ENCODE results near the gene TMEM117.

GRCh38 chr12:43930032-43930431 is 94.2 kb downstream of the TMEM117 start:
- TF ChIP-seq CTCF (IDR thresholded peaks at IDR 0.05; ENCODE audit: extremely low read depth in 1 of 2, insufficient read depth in 1 of 2, low read depth in 1 of 2, low read length in 2 of 2) (no peak), POLR2A (IDR thresholded peaks at IDR 0.05; ENCODE audit: low read depth, low read length) (no peak), EZH2 (IDR thresholded peaks at IDR 0.05; ENCODE audit: borderline replicate concordance, low read depth, low read length, severe bottlenecking) (no peak), JUN (IDR thresholded peaks at IDR 0.05; ENCODE audit: borderline replicate concordance, insufficient read depth, insufficient read length, low read depth) (no peak), POLR2AphosphoS5 (IDR thresholded peaks at IDR 0.05; ENCODE audit: insufficient read depth, low read depth, low read length) (no peak), MAX (IDR thresholded peaks at IDR 0.05; ENCODE audit: insufficient read depth, insufficient read length) (no peak), FOS (IDR thresholded peaks at IDR 0.05; ENCODE audit: borderline replicate concordance, insufficient read depth, low read length) (no peak), MYC (IDR thresholded peaks at IDR 0.05; ENCODE audit: low read depth, low read length) (no peak), GATA2 (IDR thresholded peaks at IDR 0.05; ENCODE audit: insufficient read depth, insufficient read length, low read depth, low read length) (no peak)

Data from endothelial cell of umbilical vein (primary cell).